ENCODE results near the gene KCNQ5. TPM values are rescaled to one million over a fixed set of nuclear protein-coding genes. Genes with fewer than 3 reads are reported as not detected.

KCNQ5 gene
- total and polyA plus RNA-seq, 10 of the 15 experiments (the other 5 are each of a cell fraction or from before 2014, with no cell fraction given): 0.60 to 16.2 (median 3.2) TPM

- TF ChIP-seq IKZF1 (conservative IDR thresholded peaks at IDR 0.05) (0 out of 2 replicates have a peak, but pooled peaks have one; percentile 30), NFIC (IDR thresholded peaks at IDR 0.05; ENCODE audit: low read depth, low read length) (no peak; the same call in 1 of the 2 replicates), JUNB (IDR thresholded peaks at IDR 0.05) (peak; percentile 1; the same call in 1 of the 2 replicates), IKZF2 (IDR thresholded peaks at IDR 0.05) (peak; percentile 12 to 48; a peak in 1 of 4 replicates)
- intact Hi-C loops (cut with micrococcal nuclease; ENCODE audit: unreplicated experiment) (no loop called here), in situ Hi-C loops (cut with MboI) (no loop called here)
- Histone ChIP-seq H3K4me2 (ENCODE audit: control insufficient read depth, insufficient read depth) (no peak overlapping the region), H3K9me3 (replicated peaks; ENCODE audit: control insufficient read depth, insufficient read depth, low read length) (no peaks in the 10 kb centered on the region; the same call in 2 of the 3 replicates), H3K36me3 (ENCODE audit: control insufficient read depth in 2 of 2, insufficient read depth in 2 of 2, low read length in 1 of 2) (no peaks in the 10 kb centered on the region), H3K9ac (ENCODE audit: control insufficient read depth, insufficient read depth, low read length) (no peak overlapping the region), H2AFZ (ENCODE audit: control insufficient read depth, low read depth, low read length) (no peak overlapping the region), H3K4me1 (ENCODE audit: control insufficient read depth, insufficient read depth, low read length) (peaks cover 11% of the 10 kb centered on the region), H3K79me2 (ENCODE audit: control insufficient read depth, insufficient read depth, low read length) (peaks cover 1% of the 10 kb centered on the region), H3K27ac (ENCODE audit: control insufficient read depth, insufficient read depth) (no peak overlapping the region), H4K20me1 (ENCODE audit: control insufficient read depth, insufficient read depth) (no peaks in the 10 kb centered on the region), H3K4me3 (no peak overlapping the region), H3K27me3 (replicated peaks in 1 of 2; ENCODE audit: control insufficient read depth in 2 of 2, insufficient read depth in 2 of 2, low read length in 1 of 2) (no peaks in the 10 kb centered on the region)
- ATAC-seq: peak; percentile 67
- peak; percentile 38 for FAIRE-seq
- BruUV-seq (replicated peaks): no TSS peak
- DNase-seq (ENCODE audit: low read depth, low spot score): peak; percentile 1
- POLR2A ChIA-PET: no interaction called here
- CTCF ChIA-PET: interaction anchor here (1.7 kb wide), 1 partner anchor 209 kb away, joined by 7 read pairs; no protein-coding TSS in a partner anchor
- RAD21 ChIA-PET (ENCODE audit: unreplicated experiment): no interaction called here
- SMC1A ChIA-PET (ENCODE audit: uncharacterized antibody, unreplicated experiment): interaction anchor here (1.4 to 2.4 kb wide), 3 partner anchors 11 to 66 kb away, joined by 3 to 8 read pairs (median 4); no protein-coding TSS in a partner anchor
Observed at GRCh38 chr6:72825315-72825911, 203.5 kb downstream of the KCNQ5 start.

- in situ Hi-C loops (cut with MboI): no loop called here
- H3K4me1 ChIP-seq (ENCODE audit: control insufficient read depth, insufficient read depth, low read length): peaks cover 11% of the 10 kb centered on the region
- no TSS peak for BruUV-seq (replicated peaks)
- no peaks in the 10 kb centered on the region for H4K20me1 ChIP-seq (ENCODE audit: control insufficient read depth, insufficient read depth)
- no peak overlapping the region for H3K4me3 ChIP-seq
- no peak for DNase-seq (ENCODE audit: low read depth, low spot score)
- no peak overlapping the region for H3K27ac ChIP-seq (ENCODE audit: control insufficient read depth, insufficient read depth)
- no peak overlapping the region for H3K9ac ChIP-seq (ENCODE audit: control insufficient read depth, insufficient read depth, low read length)
- intact Hi-C loops (cut with micrococcal nuclease; ENCODE audit: unreplicated experiment): no loop called here
- peaks cover 1% of the 10 kb centered on the region for H3K79me2 ChIP-seq (ENCODE audit: control insufficient read depth, insufficient read depth, low read length)
- no peaks in the 10 kb centered on the region; the same call in 2 of the 3 replicates for H3K9me3 ChIP-seq (replicated peaks; ENCODE audit: control insufficient read depth, insufficient read depth, low read length)
- H3K36me3 ChIP-seq (ENCODE audit: control insufficient read depth in 2 of 2, insufficient read depth in 2 of 2, low read length in 1 of 2): no peaks in the 10 kb centered on the region
- ATAC-seq: no peak
- H3K27me3 ChIP-seq (replicated peaks in 1 of 2; ENCODE audit: control insufficient read depth in 2 of 2, insufficient read depth in 2 of 2, low read length in 1 of 2): no peaks in the 10 kb centered on the region
- no peak overlapping the region for H2AFZ ChIP-seq (ENCODE audit: control insufficient read depth, low read depth, low read length)
- H3K4me2 ChIP-seq (ENCODE audit: control insufficient read depth, insufficient read depth): no peak overlapping the region
- 91% methylated on average over 1 of the region's 1 CpG for WGBS (ENCODE audit: insufficient coverage, insufficient replicate concordance, low lambda C conversion rate, missing lambda C conversion rate)
- no peak for FAIRE-seq
- RAD21 ChIA-PET (ENCODE audit: unreplicated experiment): interaction anchor here (0.6 kb wide), 1 partner anchor 210 kb away, joined by 4 read pairs; no protein-coding TSS in a partner anchor
- CTCF ChIA-PET: interaction anchor here (1.0 to 1.7 kb wide), 3 partner anchors 201 to 414 kb away, joined by 3 to 7 read pairs (median 3); no protein-coding TSS in a partner anchor
- SMC1A ChIA-PET (ENCODE audit: uncharacterized antibody, unreplicated experiment): interaction anchor here (0.9 to 2.4 kb wide), 4 partner anchors 10 to 137 kb away, joined by 3 to 8 read pairs (median 4); no protein-coding TSS in a partner anchor
- POLR2A ChIA-PET: no interaction called here
- TF ChIP-seq HDAC2 (IDR thresholded peaks at IDR 0.05) (no peak), ZBTB33 (IDR thresholded peaks at IDR 0.05) (no peak), BCLAF1 (IDR thresholded peaks at IDR 0.05) (no peak), NR2C2 (IDR thresholded peaks at IDR 0.05; ENCODE audit: borderline replicate concordance, control insufficient read depth, insufficient read length, low read depth) (no peak), CHD2 (IDR thresholded peaks at IDR 0.05; ENCODE audit: borderline replicate concordance, low read depth, low read length) (no peak), ATF7 (IDR thresholded peaks at IDR 0.05; ENCODE audit: low read depth) (no peak)
Observed at GRCh38 chr6:72826037-72826436, 204.2 kb downstream of the KCNQ5 start.

All from GM12878 (cell line).